GM21528 (cell line): ENCODE results near the gene PROC.
"Not testable (repeated sequence)": the region's sequence is repeated elsewhere in the genome, so short reads cannot be mapped to it uniquely, and the experiment has no call there.

Experiments
- ATAC-seq: cut with Tn5 transposase; IDR thresholded peaks from one replicate; pipeline ENCODE4 v1.9.1; 2021; ENCODE audit warnings: mild to moderate bottlenecking, moderate library complexity; ENCODE audit not compliant: unreplicated experiment, low FRiP score

Gene PROC

DNA sequence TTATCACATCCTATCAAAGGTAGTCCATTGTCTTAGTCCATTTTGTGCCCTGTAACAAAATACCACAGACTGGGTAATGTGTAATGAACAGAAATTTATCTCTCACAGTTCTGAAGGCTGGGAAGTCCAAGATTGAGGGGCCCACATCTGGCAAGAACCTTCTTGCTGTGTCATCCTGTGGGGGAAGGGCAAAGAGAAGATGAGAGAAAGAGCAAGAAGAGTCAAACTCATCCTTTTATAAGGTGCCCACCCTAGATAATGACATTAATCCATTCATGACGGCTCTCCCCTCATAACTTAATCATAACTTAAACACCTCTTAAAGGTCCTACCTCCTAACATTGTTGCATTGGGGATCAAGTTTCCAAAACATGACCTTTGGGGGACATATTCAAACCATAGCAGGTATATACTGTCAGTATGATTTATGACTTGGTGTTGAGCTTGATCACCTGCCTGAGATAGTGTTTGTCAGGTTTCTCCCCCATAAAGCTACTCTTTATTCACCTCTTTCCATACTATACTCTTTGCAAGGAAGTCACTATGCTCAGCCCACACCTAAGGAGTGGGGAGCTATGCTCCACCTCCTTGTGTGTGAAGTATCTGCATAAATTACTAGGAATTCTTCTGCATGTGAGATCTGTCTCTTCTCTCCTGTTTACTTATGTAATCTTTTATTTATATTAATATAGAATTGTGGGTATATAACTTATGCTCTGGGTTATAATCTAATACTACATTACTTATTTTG lies 25.2 kb upstream of the PROC start:
- ATAC-seq = no peak

DNA sequence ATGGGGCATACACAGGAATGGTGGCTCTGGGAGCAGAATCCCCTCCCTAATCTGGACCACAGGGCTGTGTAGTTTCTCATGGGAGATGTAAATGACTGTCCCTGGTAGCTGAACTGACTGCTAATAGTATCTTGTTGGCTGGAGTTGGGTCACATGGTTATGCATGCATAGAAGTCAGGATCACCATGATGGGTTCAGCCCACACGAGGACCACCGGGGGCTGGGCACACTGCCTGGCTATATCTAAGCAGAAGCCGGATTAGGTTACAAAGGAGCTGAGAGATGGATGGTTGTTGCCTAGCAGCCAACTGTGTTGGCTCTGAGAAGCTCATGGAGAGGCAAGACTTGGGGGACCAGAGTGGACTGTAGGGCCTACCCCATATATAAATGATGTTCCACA lies 23.7 kb upstream of the PROC start:
- ATAC-seq = no peak

DNA sequence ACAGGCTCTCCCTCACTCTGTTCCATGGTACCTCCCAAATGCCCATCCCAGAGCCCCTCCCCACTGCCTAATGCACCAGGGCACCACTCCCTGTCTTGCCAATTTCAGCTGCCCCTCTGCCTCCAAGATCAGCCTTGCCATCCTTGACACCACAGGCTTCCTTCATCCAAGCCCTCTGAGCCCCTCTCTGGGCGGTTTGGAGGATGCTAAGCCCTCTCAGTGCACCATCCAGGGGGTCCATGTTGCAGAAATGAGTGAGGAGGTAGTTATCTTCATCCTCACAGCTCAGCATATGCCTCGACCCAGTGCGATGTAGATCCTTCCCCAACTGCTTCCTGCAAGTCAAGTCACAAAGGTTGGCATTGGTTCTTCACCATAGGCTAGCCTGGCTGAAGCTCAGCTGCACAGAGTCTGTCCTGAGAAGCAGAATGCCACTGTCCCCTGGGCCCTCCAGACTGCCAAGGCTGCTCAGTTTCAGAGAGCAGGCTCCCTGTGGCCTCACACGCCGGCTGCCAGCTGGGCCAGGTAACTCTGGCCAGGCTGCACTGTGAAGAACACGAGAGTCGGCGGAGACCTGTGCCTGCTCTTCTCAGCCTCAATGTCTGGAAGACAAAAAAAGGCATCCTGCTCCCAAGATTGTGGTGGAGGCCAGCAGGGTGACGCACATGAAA lies 20.5 kb upstream of the PROC start:
- ATAC-seq = no peak

DNA sequence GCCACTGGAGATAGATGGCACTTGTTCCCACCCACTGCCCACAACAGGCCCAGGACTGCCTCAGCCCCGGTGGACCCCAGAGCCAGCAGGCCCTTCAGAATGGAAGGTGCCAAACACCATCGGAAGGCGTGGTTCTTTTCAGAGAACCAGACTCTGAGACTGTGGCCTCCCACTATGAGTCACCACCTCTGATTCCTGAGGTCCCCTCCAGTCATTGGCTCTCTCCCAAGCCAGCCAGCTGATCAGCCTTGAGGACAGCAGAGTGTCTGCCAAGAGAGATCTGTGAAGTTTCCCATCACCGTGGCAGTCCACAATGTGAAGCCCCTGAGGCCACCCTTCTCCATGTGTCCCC lies 20.0 kb upstream of the PROC start:
- peak; percentile 78 for ATAC-seq

DNA sequence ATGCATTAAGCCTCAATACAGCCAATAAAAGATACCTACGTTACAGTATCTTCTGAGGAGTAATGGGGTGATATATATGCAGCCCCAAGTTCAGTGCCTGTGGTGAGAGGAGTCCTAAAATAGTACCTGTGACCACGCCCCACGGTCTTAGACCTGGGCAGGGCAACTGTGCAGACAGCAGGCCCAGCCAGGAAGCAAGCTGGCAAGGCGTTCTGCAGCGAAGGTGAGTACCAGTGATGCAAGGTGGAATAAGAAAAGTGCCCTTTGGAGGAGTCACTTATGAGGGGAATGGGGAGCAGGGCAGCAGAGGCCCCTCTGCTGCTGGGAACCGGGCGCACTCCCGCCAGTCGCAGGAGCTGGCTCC lies 17.7 kb upstream of the PROC start:
- no peak for ATAC-seq

DNA sequence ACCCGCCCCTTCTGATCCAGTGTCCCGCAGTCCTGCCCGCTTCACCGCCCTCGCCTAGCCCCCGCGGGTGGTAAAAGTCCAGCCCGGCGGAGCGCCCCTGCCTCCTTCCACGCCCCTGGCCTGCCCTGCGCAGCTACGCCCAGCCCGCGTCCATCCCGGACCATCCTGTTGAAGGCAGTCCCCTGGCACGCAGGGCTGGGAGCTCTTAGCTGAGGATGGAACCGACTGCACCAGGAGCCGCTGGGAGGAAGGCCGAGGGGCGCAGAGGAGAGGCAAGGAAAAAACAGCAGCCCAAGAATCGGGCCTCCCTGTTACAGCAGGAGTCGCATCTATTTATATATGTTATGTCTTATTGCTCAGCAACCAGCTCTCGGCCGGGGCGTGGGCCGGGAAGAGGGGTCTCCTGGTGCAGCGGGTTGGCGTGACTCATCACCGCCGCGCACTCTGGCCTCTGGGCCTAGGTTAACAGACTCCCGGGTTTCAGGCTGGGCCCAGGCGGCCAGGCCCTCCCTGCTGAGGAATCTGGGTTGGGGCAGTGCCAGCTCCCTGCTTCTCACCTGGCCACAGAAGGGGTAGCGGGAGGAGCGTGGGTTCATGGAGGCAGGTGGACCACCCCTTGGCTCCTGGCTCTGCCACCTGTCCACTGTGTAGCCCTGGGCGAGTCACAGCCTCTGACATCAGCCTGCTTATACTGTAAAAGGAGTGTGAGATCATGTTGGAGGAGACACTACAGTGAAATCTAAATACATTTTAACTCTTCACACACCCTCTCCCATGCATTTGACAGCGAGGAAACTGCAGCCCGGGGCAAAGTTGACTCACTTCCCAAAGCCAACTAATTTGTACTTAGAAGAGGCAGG lies 17.1 kb upstream of the PROC start:
- no peak for ATAC-seq

DNA sequence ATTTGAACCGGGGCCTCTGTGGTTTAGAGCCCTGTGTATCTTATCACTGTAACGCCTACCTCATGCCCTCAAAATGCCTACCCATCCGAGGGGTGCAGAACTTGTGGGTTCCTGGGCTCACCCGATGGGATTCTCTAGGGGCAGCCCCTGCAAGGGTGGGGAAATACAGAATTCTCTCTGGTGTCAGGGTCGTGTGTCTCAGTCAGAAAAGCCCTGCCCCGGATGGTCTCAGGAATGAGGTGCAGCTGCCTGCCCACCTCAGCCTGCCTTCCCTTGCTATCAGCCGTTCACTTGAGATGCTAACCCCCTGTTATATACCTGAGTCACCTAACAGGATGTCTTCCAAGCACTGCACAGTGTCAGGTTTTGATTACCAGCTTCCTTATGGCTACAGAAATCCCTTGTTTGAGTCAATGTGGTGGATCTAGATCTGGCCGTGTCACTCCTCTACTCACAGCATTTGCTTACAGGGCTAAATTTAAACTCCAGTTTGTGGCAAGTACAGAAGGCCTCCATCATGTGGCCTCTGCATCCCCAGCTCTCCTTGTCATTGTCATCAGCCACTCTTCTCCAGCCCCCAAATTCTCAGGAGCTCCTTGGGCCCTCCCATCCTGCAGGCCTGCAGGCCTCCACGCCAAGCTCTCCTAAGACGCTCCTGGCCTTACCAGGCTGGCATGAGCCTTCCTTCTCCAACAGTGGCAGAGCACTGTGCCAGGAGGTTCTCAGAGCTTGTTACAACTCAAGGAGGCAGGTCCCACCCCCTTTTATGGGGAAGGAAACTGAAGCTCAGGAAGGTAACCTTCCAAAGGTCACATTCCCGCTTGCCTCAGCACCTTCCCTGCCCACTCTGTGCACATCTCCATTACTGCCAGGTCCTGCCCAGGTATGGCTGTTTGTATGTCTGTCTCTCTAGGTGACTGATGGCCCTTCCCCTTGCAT lies 16.2 kb upstream of the PROC start:
- ATAC-seq = no peak

DNA sequence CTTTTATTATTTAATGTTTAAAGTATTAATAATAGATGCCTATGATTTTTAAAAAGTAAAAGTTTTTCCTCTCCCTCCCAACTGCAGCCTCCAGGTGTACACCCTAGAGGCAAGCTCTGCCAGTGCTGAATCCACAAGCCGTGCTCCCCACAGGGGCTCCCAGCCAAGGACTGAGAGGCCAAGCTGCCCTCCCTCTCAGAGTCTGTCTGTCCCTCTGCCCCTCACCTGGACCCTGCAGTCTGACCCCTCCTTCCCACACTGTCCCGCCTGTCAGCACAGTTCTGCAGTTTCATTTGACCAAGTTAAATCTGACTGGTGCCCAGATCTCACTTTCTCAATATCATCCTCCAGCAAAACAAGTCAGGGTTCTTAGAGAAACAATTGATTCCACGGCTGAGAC lies 14.8 kb upstream of the PROC start:
- ATAC-seq = no peak

DNA sequence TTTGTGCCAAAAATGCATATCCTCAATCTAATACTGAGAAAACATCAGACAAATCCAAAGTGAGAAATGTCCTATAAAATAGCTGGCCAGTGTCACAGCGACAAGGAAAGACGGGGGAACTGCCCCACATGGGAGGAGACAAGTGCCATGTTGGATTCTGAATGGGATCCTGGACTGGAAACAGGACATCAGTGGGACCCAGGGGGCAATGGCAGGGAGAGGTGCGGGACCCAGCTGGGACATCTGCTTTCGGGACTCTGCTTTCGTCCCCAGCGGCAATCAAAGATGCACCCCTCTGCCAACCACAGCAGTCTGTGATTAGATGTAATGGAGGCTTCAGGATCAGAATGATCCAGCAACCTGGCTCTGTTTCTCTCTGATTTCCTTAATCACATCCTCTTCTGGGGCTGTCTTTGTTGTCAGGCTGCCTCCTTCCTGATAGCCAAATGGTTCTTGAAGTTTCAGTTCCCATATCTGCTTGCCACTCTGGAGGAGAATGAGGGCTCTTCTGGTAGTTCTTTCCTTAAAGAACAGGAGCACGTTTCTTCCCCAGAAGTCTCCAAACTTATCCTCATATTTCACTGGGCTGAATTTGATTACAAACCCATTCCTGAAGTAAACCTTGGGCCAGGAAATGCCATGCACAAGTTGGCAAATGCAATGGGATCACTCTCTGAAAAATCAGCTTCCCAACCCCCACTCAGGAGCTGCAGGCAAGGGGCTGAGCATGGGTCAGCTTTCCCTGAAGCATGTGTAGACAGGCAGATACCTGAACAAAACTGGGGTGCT lies 13.6 kb upstream of the PROC start:
- no peak for ATAC-seq

DNA sequence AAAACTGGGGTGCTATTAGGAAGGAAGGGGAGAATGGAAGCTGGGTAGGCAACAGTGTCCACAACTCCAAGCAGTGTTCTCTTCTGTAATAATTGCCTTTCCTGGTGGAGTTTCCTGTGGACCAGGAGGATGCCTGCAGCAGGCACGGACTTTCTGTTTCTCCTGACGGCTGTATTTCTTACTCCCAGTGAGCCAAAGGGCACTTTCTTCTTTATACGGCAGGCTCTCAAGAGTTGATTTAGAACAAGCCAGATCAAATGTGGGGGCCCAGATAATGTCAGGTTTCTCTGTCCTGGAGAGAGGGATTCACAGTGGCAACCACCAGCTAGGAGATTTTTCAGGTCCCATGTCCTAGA lies 13.0 kb upstream of the PROC start:
- no peak for ATAC-seq

DNA sequence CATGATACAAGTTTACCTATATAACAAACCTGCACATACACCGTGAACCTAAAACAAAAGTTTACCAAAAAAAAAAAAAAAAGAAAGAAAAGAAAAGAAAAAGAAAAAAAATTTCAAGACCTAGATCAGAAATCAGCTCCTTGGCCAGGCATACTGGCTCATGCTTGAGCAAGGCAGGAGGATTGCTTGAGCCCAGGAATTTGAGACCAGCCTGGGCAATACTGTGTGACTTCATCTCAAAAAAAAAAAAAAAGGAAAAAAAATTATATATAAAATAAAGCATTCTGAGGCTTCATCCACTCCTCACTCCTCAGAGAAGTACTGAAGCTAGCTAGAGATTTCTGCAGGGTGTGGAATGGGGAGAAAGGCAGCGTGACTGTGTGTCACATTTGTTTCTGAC lies 11.8 kb upstream of the PROC start:
- ATAC-seq = no peak

DNA sequence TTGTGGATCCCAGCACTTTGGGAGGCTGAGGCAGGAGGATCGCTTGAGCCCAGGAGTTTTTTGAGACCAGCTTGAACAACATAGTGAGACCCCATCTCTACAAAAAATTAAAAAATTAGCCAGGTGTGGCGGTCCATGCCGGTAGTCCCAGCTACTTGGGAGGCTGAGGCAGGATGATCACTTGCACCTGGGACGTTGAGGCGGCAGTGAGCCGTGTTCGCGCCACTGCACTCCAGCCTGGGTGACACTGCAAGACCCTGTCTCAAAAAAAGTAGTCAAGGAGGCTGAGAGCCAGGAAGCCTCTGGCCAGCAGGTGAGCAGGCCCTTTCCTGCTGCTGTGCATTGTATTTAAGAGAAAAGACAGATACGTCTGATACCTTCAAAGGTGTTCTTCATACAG lies 11.1 kb upstream of the PROC start:
- ATAC-seq = no peak

DNA sequence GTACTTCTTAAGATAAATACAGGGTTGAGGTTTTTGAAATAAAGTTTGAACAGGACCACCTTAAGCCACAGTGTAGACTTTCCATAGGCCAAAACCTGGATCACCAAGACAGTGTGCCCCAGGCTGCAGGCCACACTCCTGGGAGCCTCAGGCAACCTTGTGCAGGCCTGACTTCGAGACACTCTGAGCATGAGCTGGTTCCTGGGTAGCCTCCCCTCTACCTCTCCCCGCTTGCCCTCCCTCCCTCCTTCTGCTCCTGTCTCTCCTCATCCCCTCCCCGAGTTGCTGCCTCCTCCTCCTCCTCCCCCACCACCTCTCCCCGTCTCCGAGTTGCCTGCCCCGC lies 10.6 kb upstream of the PROC start:
- ATAC-seq = no peak

DNA sequence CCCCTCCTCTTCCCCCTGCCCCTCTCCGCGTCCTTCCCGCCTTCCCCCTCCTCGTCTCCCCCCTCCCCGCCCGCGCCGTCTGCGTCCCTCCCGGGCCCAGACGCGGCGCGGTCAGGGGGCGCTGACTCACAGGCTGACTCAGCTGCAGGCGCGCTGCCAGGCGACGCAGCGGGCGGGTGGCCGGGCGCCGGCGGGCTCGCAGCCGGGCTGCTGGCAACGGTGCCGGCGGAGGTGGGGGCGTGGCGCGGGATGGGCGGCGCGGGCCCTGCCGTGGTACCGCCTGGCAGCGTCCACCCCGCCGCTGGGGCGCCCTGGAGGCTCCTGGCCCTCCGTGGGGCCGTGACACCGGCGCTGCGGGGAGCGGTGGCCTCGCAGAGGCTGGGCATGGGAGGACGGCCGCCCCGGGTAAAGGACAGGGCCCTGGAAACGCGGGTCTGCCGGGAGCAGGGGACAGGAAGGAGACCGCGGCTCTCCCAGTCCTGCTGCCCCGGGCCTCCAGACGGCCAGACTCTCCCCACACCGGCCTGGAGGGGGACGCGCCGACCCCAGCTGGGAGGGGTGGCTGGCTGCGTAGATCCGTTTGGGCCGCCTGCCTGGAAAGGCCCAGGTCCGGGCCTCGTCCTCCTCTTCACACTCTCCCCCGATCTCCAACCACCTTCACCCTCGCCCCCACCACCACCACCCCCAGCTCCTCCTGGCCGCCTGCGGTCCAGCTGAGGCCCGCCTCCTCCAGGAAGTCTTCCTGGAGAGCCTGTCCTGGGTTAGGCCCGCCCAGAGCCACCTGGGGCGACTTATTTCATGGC lies 10.0 kb upstream of the PROC start:
- peak; percentile 50 for ATAC-seq

DNA sequence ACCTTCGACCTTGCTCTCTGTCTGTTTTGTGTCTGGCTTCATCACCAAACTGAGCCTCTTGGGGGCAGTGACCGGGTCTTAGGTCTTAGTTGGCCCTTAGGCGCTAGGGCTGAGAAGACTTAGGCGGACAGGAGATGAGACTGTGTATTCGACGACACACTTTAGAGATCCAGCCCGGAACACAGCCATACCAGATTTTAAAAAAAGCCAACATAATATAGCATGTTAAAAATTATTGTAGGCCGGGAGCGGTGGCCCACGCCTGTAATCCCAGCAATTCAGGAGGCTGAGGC lies 9.5 kb upstream of the PROC start:
- ATAC-seq = no peak

DNA sequence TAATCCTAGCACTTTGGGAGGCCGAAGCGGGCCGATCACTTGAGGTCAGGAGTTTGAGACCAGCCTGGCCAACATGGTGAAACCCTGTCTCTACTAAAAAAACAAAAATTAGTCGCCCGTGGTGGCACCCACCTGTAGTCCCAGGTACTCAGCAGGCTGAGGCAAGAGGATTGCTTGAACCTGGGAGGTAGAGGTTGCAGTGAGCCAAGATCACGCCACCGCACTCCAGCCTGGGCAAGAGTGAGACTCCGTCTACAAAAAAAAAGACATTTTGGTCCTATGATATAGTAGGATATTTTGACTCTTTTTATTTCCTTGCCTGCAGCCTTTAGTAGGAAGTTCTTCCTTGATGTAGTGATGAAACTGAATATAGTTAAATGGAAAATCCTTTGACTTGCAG lies 8.5 kb upstream of the PROC start:
- ATAC-seq = not testable (repeated sequence)

DNA sequence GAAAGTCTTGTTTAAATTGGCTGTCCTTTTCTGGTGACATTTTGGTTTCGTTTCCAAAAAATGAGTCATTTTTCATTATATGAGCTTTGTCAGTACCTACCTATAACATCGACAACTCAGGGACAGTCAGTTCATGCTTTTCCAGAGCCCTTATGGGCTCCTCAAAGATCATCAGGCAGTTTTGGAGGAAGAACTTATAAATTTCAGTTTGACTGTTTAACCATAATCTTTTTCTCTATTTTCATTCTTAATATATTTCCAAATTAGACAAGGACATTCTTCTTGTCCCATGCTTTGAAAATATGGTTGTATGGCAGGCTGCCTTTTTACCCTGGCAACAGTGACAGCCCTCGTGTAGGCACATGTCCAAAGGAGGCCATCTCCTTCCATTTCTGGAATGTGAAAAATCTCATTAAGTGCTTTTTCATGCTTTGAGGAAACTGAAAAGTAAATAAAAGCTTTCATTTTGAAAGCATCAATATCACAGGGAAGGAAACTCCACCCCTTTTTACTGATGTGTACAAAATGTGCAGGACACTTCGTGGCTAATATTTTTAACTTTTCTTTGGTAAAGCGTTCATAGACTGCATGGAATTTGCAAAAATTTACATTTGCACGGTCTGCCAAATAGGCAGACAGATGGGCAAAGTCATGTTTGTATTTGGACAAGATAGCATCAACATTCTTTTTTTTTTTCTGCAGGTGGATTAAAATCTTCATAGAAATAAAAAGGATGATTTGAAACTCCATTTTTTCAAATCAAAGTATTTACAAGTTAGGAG lies 7.2 kb upstream of the PROC start:
- peak; percentile 37 for ATAC-seq

DNA sequence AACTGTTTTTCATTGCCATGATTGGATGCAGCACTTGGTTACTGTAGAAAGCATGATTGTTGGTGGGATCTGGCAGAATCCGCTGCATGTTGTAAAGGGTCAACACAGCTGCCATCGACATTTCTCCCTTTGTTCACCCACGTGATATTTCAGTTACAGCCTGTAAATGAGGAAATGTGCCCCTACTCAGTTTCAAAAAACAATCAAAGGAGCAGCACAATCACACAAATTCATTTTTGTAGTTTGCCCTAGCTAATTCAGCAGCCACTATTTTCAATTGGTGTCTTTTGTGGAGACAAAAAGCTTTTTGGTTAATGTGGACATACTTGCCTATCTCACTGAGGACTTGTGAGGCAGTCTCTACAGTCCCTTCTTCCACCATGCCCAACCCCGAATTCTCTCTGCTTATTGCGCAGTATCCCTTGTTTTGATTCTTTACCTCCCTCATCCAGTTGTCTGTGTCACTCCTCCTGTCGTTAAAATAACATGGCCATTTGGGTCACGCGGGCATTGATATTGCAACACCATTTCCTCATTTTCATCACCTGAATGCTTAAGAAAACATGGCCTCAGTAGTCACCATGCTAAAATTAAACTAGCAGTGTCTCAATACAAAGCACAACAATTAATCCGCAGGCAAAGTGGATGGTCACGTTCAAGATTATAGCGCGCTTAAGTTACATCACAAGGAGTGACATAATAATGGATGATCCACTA lies 6.4 kb upstream of the PROC start:
- no peak for ATAC-seq
